Hippocampal formation (tissue), 2 donors: ENCODE measurements around the gene SRRM3.
"Not testable (repeated sequence)": the region's sequence is repeated elsewhere in the genome, so short reads cannot be mapped to it uniquely, and the experiment has no call there.

Experiments used
- DNase-seq, 2 donors: peaks; one replicate each; lab custom pipeline; 2025; lab: John Stamatoyannopoulos, UW

The SRRM3 gene

GRCh38 chr7:76314042-76314721, 112.5 kb downstream of the SRRM3 start:
- DNase-seq, result peak; percentile 92 to 95

- not testable (repeated sequence) for DNase-seq
Observed at GRCh38 chr7:76314740-76315139, 113.0 kb downstream of the SRRM3 start.

GRCh38 chr7:76315364-76315763, 113.7 kb downstream of the SRRM3 start:
- no peak for DNase-seq

GRCh38 chr7:76316984-76317781, 115.5 kb downstream of the SRRM3 start:
- DNase-seq, result no peak

- DNase-seq, result peak; percentile 97
Observed at GRCh38 chr7:76317782-76318487, 116.2 kb downstream of the SRRM3 start.

- DNase-seq, result peak in 1 of 2 donors; percentile 44
Observed at GRCh38 chr7:76318488-76319353, 117.0 kb downstream of the SRRM3 start.

- DNase-seq, result no peak
Observed at GRCh38 chr7:76325092-76325491, 123.4 kb downstream of the SRRM3 start.

GRCh38 chr7:76325811-76326210, 124.1 kb downstream of the SRRM3 start:
- DNase-seq, result no peak

- DNase-seq, result no peak
Observed at GRCh38 chr7:76326646-76327233, 125.0 kb downstream of the SRRM3 start.

- DNase-seq, result no peak
Observed at GRCh38 chr7:76327610-76328009, 125.9 kb downstream of the SRRM3 start.

- no peak for DNase-seq
Observed at GRCh38 chr7:76328389-76328788, 126.7 kb downstream of the SRRM3 start.

GRCh38 chr7:76329479-76329878, 127.8 kb downstream of the SRRM3 start:
- no peak for DNase-seq

GRCh38 chr7:76330261-76330660, 128.6 kb downstream of the SRRM3 start:
- DNase-seq, result no peak

- no peak for DNase-seq
Observed at GRCh38 chr7:76330673-76331072, 129.0 kb downstream of the SRRM3 start.

GRCh38 chr7:76332078-76332477, 130.4 kb downstream of the SRRM3 start:
- DNase-seq, result no peak

GRCh38 chr7:76333511-76334101, 131.9 kb downstream of the SRRM3 start:
- DNase-seq, result no peak

GRCh38 chr7:76334320-76334967, 132.7 kb downstream of the SRRM3 start:
- no peak for DNase-seq

GRCh38 chr7:76335417-76335816, 133.7 kb downstream of the SRRM3 start:
- DNase-seq, result not testable (repeated sequence)

- no peak for DNase-seq
Observed at GRCh38 chr7:76336094-76336493, 134.4 kb downstream of the SRRM3 start.
